ENCODE data around the gene CMTR1.

CMTR1 gene

DNA sequence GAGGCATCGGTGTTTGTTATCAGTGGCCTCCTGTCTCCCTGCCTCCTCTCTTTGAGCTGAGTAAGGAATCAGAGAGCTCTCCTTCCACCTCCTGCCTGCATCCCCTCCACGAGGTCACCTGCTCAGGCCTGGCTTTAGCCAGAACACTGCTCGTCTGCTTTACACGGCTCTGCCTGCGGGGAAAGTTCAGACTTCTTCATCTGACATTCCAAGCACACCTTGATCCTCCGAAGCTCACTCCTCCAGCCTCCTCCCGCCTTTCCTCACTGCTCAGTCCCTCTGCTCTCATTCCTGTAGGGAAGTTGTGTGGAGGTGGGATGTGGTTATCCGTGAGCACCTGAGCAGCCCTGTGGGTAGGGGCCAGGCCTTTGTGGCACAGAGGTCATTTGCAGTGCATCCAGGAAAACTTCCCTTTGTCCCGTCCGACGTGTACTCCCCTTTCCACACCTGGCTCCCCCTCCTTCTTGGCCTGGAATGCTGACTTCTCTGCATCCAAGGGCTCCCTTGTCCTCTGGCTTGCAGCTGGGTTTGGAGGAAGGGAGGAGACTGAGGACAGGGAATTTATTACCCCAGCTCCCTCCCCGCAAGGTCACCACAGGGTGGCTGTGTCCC lies 79.5 kb downstream of the CMTR1 start:
- H3K36me3 ChIP-seq (ENCODE audit: control insufficient read depth, insufficient read depth, low read length): no peaks in the 10 kb centered on the region
- H3K4me1 ChIP-seq (ENCODE audit: control insufficient read depth, insufficient read depth, low read length): peaks cover 17% of the 10 kb centered on the region
- DNase-seq (ENCODE audit: low read depth, low spot score): no peak
- no peaks in the 10 kb centered on the region for H3K9me3 ChIP-seq (ENCODE audit: control insufficient read depth, insufficient read depth, low read length)
- no peak overlapping the region for H3K27ac ChIP-seq (ENCODE audit: low read length)
- H3K4me3 ChIP-seq (ENCODE audit: low read length): no peak overlapping the region
- WGBS (ENCODE audit: insufficient coverage, insufficient read length): no CpG with 5 or more reads among the region's 12 CpGs
- peaks cover 5% of the 10 kb centered on the region; the same call in 1 of the 2 replicates for H3K27me3 ChIP-seq (ENCODE audit: control insufficient read depth, insufficient read depth, low read length)

- no peak overlapping the region for H3K4me3 ChIP-seq (ENCODE audit: low read length)
Measured at GRCh38 chr6:37513155-37513554, 80.1 kb downstream of the CMTR1 start.

DNA sequence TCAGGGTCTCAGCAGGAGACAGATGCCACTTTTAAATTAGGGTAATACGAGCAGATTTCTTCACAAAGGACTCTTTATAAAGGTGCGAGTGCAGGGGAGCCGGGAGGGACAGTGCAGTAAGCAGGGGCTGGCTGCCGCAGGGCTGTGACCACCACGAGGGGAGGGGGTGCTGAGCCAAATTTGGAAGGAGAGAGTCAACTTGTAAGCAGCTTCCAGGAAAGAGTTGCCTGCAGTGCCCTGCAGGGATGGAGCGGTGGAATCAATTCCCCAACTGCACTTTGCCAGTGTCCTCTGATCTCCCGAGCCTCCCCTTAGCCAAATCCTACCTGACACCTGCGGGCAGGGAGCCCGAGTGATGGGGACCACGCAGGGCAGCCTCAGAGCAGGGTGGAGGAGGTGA lies 80.6 kb downstream of the CMTR1 start:
- Histone ChIP-seq H3K9me3 (ENCODE audit: control insufficient read depth, insufficient read depth, low read length) (no peaks in the 10 kb centered on the region), H3K27ac (ENCODE audit: low read length) (no peak overlapping the region), H3K4me1 (ENCODE audit: control insufficient read depth, insufficient read depth, low read length) (peaks cover 17% of the 10 kb centered on the region), H3K36me3 (ENCODE audit: control insufficient read depth, insufficient read depth, low read length) (no peaks in the 10 kb centered on the region), H3K27me3 (ENCODE audit: control insufficient read depth, insufficient read depth, low read length) (peaks cover 5% of the 10 kb centered on the region; the same call in 1 of the 2 replicates), H3K4me3 (ENCODE audit: low read length) (no peak overlapping the region)
- DNase-seq (ENCODE audit: low read depth, low spot score): no peak
- WGBS (ENCODE audit: insufficient coverage, insufficient read length): no CpG with 5 or more reads among the region's 10 CpGs

More at GRCh38 chr6:37513155-37513554, 80.1 kb downstream of the CMTR1 start:
- H3K9me3 ChIP-seq (ENCODE audit: control insufficient read depth, insufficient read depth, low read length): no peaks in the 10 kb centered on the region
- peaks cover 17% of the 10 kb centered on the region for H3K4me1 ChIP-seq (ENCODE audit: control insufficient read depth, insufficient read depth, low read length)
- H3K27ac ChIP-seq (ENCODE audit: low read length): no peak overlapping the region
- DNase-seq (ENCODE audit: low read depth, low spot score): no peak
- no CpG with 5 or more reads among the region's 9 CpGs for whole genome bisulfite sequencing (ENCODE audit: insufficient coverage, insufficient read length)
- peaks cover 5% of the 10 kb centered on the region; the same call in 1 of the 2 replicates for H3K27me3 ChIP-seq (ENCODE audit: control insufficient read depth, insufficient read depth, low read length)
- no peaks in the 10 kb centered on the region for H3K36me3 ChIP-seq (ENCODE audit: control insufficient read depth, insufficient read depth, low read length)

- Histone ChIP-seq H3K4me1 (ENCODE audit: control insufficient read depth, insufficient read depth, low read length) (peaks cover 17% of the 10 kb centered on the region), H3K4me3 (ENCODE audit: low read length) (no peak overlapping the region), H3K27me3 (ENCODE audit: control insufficient read depth, insufficient read depth, low read length) (peaks cover 5% of the 10 kb centered on the region; the same call in 1 of the 2 replicates), H3K27ac (ENCODE audit: low read length) (no peak overlapping the region), H3K36me3 (ENCODE audit: control insufficient read depth, insufficient read depth, low read length) (no peaks in the 10 kb centered on the region), H3K9me3 (ENCODE audit: control insufficient read depth, insufficient read depth, low read length) (no peaks in the 10 kb centered on the region)
- no CpG with 5 or more reads among the region's 5 CpGs for WGBS (ENCODE audit: insufficient coverage, insufficient read length)
- DNase-seq (ENCODE audit: low read depth, low spot score): no peak
Measured at GRCh38 chr6:37514321-37514771, 81.3 kb downstream of the CMTR1 start.

GRCh38 chr6:37514837-37515236 lies 81.8 kb downstream of the CMTR1 start:
- Histone ChIP-seq H3K4me3 (ENCODE audit: low read length) (no peak overlapping the region), H3K36me3 (ENCODE audit: control insufficient read depth, insufficient read depth, low read length) (no peaks in the 10 kb centered on the region), H3K27ac (ENCODE audit: low read length) (no peak overlapping the region), H3K27me3 (ENCODE audit: control insufficient read depth, insufficient read depth, low read length) (peaks cover 5% of the 10 kb centered on the region; the same call in 1 of the 2 replicates), H3K9me3 (ENCODE audit: control insufficient read depth, insufficient read depth, low read length) (no peaks in the 10 kb centered on the region), H3K4me1 (ENCODE audit: control insufficient read depth, insufficient read depth, low read length) (peaks cover 17% of the 10 kb centered on the region)
- DNase-seq (ENCODE audit: low read depth, low spot score): no peak
- no CpG with 5 or more reads among the region's 7 CpGs for WGBS (ENCODE audit: insufficient coverage, insufficient read length)

DNA sequence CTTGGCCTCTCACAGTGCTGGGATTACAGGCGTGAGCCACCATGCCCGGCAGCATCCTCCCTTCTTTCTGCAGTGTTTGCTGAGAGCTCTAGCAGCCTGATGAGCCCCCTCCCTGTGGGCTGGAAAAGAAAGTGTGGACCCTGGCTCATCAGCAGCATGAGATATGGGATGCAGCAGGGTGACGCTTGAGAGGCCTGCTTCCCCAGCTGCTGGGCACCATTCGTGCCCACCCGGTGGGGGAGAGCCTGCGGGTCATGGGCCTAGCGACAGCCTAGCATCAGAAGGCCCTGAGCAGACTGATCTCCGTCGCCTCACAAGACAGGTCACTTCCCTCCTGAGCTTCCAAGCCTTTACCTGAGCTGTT lies 82.7 kb downstream of the CMTR1 start:
- H3K4me1 ChIP-seq (ENCODE audit: control insufficient read depth, insufficient read depth, low read length): peaks cover 17% of the 10 kb centered on the region

DNA sequence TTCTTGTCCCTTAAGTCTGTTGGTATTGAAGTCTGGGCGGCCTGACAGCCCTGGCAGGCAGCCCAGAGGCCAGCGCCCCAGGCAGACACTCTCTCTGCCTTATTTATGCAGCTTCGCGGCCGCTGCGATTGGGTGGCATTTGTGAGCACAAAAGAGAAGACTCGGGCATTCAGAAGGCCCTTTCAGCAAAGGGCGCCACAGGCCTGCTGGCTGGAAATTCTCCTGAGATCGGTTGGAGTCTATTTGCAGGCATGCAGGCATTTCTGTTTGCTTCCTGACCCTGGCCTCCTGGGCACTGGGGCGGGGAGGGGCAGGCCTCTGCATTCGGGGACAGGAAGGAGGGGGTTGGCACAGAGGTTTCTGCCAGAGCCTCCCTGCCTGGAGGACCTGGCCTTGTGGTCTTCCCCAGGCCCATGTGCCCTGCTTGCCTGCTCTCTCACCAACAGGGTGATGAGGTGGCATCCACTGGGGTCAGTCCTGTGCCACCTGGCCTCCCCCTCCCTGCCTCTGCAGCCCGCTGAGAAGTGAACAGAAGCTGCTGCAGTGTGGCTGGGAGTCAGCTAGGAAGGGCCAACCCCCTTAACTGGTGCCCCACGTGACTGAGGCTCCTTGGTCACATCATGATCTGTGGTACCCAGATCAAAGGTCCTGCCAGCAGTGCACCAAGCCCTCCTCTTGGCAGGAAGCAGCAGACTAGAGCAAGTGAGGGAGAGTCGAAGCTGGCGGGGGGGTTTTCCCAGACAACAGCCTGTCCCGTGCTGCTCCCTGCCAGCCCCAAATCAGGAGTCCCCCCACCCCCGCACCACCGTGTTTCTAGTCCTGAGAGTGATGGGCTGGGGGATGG lies 83.3 kb downstream of the CMTR1 start:
- Histone ChIP-seq H3K9me3 (ENCODE audit: control insufficient read depth, insufficient read depth, low read length) (no peaks in the 10 kb centered on the region), H3K36me3 (ENCODE audit: control insufficient read depth, insufficient read depth, low read length) (no peaks in the 10 kb centered on the region), H3K4me3 (ENCODE audit: low read length) (no peak overlapping the region), H3K4me1 (ENCODE audit: control insufficient read depth, insufficient read depth, low read length) (peaks cover 17% of the 10 kb centered on the region), H3K27ac (ENCODE audit: low read length) (no peak overlapping the region), H3K27me3 (ENCODE audit: control insufficient read depth, insufficient read depth, low read length) (peaks cover 5% of the 10 kb centered on the region; the same call in 1 of the 2 replicates)
- DNase-seq (ENCODE audit: low read depth, low spot score): no peak
- WGBS (ENCODE audit: insufficient coverage, insufficient read length): no CpG with 5 or more reads among the region's 18 CpGs

More for the DNA sequence above, 82.7 kb downstream of the CMTR1 start:
- no peak for DNase-seq (ENCODE audit: low read depth, low spot score)
- no peak overlapping the region for H3K4me3 ChIP-seq (ENCODE audit: low read length)
- WGBS (ENCODE audit: insufficient coverage, insufficient read length): no CpG with 5 or more reads among the region's 9 CpGs
- peaks cover 5% of the 10 kb centered on the region; the same call in 1 of the 2 replicates for H3K27me3 ChIP-seq (ENCODE audit: control insufficient read depth, insufficient read depth, low read length)
- no peak overlapping the region for H3K27ac ChIP-seq (ENCODE audit: low read length)
- no peaks in the 10 kb centered on the region for H3K9me3 ChIP-seq (ENCODE audit: control insufficient read depth, insufficient read depth, low read length)
- H3K36me3 ChIP-seq (ENCODE audit: control insufficient read depth, insufficient read depth, low read length): no peaks in the 10 kb centered on the region

DNA sequence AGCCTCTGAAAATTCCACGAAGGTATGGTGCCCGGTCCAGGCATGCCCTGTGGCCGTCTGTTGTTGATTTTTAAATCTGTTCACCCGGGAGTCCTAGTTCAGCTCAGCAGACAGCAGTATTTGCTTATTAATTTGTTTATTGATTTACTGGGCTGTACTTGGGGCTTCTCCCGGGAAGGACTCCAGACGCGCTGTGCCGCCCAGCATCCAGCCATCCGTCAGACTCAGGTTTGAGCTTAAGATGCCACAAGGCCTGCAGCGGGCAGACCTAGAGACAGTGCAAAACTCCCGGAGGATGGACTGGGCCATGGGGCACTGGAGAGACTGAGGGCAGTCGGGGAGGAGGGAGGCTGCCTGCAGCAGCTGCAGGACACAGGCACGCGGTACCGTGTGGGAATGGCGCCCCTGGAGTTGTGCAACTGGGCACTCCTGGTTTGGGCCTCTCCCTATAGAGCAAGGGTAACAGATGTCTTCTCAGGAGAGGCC lies 83.9 kb downstream of the CMTR1 start:
- WGBS (ENCODE audit: insufficient coverage, insufficient read length): no CpG with 5 or more reads among the region's 16 CpGs
- peaks cover 15% of the 10 kb centered on the region for H3K4me1 ChIP-seq (ENCODE audit: control insufficient read depth, insufficient read depth, low read length)
- no peaks in the 10 kb centered on the region for H3K9me3 ChIP-seq (ENCODE audit: control insufficient read depth, insufficient read depth, low read length)
- H3K27ac ChIP-seq (ENCODE audit: low read length): no peak overlapping the region
- H3K36me3 ChIP-seq (ENCODE audit: control insufficient read depth, insufficient read depth, low read length): no peaks in the 10 kb centered on the region
- no peak overlapping the region for H3K4me3 ChIP-seq (ENCODE audit: low read length)
- DNase-seq (ENCODE audit: low read depth, low spot score): no peak
- no peaks in the 10 kb centered on the region; the same call in 1 of the 2 replicates for H3K27me3 ChIP-seq (ENCODE audit: control insufficient read depth, insufficient read depth, low read length)

DNA sequence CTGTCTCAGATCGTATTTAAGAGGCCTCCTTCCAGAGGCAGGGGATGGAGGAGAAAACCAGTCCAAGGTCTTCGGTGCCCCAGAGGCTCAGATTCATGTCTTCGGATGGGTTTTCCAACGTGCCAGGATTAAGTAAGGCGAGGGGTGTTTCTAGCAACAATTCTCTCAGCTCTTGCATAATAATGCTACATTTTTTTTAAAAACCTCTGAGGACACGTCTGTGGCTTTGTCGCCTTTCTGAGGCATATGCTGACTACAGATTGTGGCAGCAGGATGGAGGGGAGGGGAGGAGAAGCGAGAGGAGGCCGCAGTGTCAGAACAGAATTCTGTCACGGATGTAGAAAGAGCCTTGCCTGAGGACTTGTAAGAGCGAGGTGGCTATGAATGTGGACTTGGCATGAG lies 84.4 kb downstream of the CMTR1 start:
- no CpG with 5 or more reads among the region's 11 CpGs for WGBS (ENCODE audit: insufficient coverage, insufficient read length)
- Histone ChIP-seq H3K27ac (ENCODE audit: low read length) (no peak overlapping the region), H3K36me3 (ENCODE audit: control insufficient read depth, insufficient read depth, low read length) (no peaks in the 10 kb centered on the region), H3K27me3 (ENCODE audit: control insufficient read depth, insufficient read depth, low read length) (no peaks in the 10 kb centered on the region; the same call in 1 of the 2 replicates), H3K4me1 (ENCODE audit: control insufficient read depth, insufficient read depth, low read length) (peaks cover 14% of the 10 kb centered on the region), H3K4me3 (ENCODE audit: low read length) (no peak overlapping the region), H3K9me3 (ENCODE audit: control insufficient read depth, insufficient read depth, low read length) (no peaks in the 10 kb centered on the region)
- DNase-seq (ENCODE audit: low read depth, low spot score): no peak

- peaks cover 12% of the 10 kb centered on the region for H3K4me1 ChIP-seq (ENCODE audit: control insufficient read depth, insufficient read depth, low read length)
- no peaks in the 10 kb centered on the region for H3K9me3 ChIP-seq (ENCODE audit: control insufficient read depth, insufficient read depth, low read length)
- no peak for DNase-seq (ENCODE audit: low read depth, low spot score)
- no CpG with 5 or more reads among the region's 6 CpGs for WGBS (ENCODE audit: insufficient coverage, insufficient read length)
- H3K36me3 ChIP-seq (ENCODE audit: control insufficient read depth, insufficient read depth, low read length): no peaks in the 10 kb centered on the region
- no peak overlapping the region for H3K4me3 ChIP-seq (ENCODE audit: low read length)
- no peaks in the 10 kb centered on the region; the same call in 1 of the 2 replicates for H3K27me3 ChIP-seq (ENCODE audit: control insufficient read depth, insufficient read depth, low read length)
- no peak overlapping the region for H3K27ac ChIP-seq (ENCODE audit: low read length)
Measured at GRCh38 chr6:37518116-37518515, 85.1 kb downstream of the CMTR1 start.

All from iPS DF 6.9 (cell line).